ENCODE data around the gene COLEC12.

DNA sequence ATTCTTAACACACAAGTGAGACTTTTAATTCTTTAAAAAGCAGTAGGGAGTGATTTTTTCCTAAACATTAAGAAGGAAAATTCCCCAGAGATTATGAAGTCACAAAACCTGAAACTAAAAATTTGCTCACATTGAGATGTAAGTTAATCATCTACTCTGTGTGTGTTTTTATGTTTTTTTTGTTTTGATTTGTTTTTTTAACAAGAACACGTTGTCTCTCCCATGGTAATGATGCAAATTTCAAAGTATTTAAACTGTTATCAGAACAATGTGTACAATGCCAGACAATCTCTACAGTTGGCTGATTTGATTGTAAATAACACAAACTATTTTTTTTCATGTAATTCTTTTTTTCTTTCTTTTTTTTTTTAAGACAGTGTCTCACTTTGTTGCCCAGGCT lies 71.5 kb downstream of the COLEC12 start:
- TF ChIP-seq, protein P1, sequence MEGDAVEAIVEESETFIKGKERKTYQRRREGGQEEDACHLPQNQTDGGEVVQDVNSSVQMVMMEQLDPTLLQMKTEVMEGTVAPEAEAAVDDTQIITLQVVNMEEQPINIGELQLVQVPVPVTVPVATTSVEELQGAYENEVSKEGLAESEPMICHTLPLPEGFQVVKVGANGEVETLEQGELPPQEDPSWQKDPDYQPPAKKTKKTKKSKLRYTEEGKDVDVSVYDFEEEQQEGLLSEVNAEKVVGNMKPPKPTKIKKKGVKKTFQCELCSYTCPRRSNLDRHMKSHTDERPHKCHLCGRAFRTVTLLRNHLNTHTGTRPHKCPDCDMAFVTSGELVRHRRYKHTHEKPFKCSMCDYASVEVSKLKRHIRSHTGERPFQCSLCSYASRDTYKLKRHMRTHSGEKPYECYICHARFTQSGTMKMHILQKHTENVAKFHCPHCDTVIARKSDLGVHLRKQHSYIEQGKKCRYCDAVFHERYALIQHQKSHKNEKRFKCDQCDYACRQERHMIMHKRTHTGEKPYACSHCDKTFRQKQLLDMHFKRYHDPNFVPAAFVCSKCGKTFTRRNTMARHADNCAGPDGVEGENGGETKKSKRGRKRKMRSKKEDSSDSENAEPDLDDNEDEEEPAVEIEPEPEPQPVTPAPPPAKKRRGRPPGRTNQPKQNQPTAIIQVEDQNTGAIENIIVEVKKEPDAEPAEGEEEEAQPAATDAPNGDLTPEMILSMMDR (IDR thresholded peaks at IDR 0.05; ENCODE audit: low read depth, low read length) = no peak
- no peak for TF ChIP-seq POLR2A (IDR thresholded peaks at IDR 0.05; ENCODE audit: extremely low read depth, insufficient read length)
